Effector CD8-positive, alpha-beta T cell (primary cell): ENCODE data around the gene BARHL2.

Experiments used
- DNase-seq: peaks from one replicate; lab custom pipeline; 2025; lab: John Stamatoyannopoulos, UW
- total RNA-seq, 4 experiments: gene quantifications; one replicate each; lab custom pipeline; 2026; lab: John Stamatoyannopoulos, UW

Gene BARHL2
- total RNA-seq, result 0 reads per million in 4 experiments

GRCh38 chr1:90716552-90717355 is at the start of gene BARHL2:
Gene BARHL2 (minus strand): TSS chr1:90717302. CDS start chr1:90717195, 107 bp downstream.
- no peak for DNase-seq

- no peak for DNase-seq
These were observed 46.8 kb upstream of the BARHL2 start for GRCh38 chr1:90763930-90764329.

DNA sequence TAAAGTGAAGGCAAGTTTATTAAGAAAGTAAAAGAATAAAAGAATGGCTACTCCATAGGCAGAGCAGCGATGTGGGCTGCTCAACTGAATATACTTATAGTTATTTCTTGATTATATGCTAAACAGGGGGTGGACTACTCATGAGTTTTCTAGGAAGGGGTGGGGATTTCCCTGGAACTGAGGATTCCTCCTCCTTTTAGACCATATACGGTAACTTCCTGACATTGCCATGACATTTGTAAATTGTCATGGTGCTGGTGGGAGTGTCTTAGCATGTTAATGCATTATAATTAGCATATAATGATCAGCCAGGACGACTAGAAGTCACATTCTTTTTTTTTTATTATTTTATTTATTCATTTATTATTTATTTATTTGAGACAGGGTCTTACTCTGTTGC is 46.4 kb upstream of the BARHL2 start:
- DNase-seq, result no peak

DNA sequence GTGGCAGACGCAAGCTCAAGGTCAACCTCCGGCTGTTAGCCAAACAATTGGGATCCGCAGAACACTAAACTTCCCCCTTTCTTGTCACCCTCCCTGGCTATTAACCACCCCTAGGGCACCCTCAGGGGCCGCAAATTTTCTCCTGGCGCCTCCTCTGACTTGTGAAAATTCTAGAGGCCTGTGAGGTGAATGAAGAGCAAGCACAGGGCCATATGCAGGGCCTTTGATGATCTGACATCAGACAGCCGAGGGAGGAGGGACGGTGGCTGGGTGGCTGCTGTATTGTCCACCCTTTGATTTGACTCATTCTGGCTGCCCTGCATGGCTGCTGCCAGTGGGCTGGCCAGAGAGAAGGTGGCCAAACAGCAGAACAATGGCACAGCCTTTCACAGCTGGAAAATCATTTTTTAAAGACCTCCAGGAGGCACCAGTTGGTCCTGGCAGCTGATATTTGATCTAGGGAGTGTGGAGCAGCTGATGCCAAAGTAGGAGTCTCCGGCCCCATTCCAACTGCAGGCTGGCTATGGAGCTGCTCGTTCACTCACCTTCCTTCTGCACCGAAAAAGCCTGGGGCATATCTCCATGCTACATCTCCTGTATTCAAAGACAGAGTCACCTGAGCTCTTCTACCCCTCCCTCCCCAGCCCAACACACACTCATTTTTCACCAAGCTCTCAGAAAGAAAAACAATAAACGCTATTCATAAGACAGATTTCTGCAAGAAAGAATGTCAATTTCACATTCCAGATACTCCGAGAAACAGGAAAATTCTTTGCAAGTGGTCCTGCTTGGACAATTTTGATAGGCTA is 44.9 kb upstream of the BARHL2 start:
- DNase-seq, result no peak

- DNase-seq, result no peak
These were observed 44.1 kb upstream of the BARHL2 start for GRCh38 chr1:90761156-90761555.

DNA sequence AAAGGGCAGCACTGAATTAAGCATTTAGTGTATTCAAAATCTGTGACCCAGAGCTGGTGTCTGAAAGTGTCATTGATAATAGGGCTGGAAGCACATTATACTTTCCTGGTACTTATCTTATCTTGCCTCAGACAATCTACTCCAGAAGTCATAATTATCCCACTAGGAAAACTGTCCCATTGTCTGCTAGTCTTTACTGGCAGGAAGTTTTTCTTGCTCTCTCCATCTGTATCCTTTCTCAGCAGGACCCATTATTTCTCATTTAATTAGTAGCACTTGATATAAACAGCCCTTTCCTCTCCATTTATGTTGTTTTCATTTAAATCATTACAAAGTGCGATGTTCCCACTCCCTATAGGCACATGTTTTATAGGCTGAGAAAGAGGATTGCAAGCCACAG is 36.5 kb upstream of the BARHL2 start:
- DNase-seq, result no peak

DNA sequence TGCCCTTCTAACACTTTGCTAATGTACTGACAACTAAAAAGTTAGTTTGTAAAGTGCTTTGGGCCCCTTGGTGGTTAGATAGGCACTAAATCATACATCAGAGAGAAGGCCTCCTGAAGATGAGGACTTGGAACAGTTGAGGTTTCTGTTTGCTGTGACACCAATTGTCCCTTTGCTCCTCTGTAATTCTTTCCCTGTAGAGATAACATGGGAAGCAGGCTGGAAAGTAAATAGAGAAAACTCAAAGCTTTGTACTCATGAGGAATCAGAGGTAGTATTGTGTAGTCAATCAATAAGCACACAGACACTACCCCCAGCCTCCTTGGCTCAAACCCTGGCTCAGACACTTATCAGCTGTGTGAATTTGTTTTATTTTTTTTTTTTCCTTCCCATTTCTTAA is 31.6 kb upstream of the BARHL2 start:
- DNase-seq, result no peak

- no peak for DNase-seq
These were observed 29.8 kb upstream of the BARHL2 start for GRCh38 chr1:90746857-90747256.

- no peak for DNase-seq
These were observed 28.9 kb upstream of the BARHL2 start for GRCh38 chr1:90745972-90746371.

- no peak for DNase-seq
These were observed 15.0 kb upstream of the BARHL2 start for GRCh38 chr1:90732136-90732535.

DNA sequence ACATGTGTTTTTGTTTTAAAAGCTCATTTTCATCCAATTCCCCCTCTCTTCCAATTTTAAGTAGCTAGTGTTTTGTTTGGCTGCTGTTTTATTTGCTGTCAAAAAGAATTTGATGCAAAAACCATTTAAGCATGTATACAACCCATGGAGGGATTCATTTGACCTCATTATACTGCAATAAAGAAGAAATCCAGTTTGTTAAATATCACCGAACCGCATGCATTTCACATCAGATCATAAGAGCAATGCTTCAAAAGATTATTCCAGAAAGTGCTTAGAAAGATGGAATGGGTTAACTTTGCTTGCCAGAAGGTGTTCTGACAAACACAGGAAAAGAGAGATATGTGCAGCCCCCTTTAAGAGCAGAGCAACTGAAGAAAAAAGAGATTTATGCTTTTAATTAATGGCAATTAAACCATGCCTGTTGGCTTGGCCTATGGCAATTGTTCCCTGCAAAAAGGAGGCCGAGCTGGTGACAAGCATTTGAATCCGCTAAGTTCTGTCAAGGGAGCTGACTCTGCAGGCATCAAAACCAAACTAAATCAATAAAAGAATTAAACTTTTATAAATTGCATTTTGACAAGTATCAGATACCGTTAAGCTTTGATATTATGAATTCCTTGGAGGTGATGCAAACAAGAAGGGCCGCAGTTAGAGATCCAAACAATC is 14.4 kb upstream of the BARHL2 start:
- DNase-seq, result no peak

DNA sequence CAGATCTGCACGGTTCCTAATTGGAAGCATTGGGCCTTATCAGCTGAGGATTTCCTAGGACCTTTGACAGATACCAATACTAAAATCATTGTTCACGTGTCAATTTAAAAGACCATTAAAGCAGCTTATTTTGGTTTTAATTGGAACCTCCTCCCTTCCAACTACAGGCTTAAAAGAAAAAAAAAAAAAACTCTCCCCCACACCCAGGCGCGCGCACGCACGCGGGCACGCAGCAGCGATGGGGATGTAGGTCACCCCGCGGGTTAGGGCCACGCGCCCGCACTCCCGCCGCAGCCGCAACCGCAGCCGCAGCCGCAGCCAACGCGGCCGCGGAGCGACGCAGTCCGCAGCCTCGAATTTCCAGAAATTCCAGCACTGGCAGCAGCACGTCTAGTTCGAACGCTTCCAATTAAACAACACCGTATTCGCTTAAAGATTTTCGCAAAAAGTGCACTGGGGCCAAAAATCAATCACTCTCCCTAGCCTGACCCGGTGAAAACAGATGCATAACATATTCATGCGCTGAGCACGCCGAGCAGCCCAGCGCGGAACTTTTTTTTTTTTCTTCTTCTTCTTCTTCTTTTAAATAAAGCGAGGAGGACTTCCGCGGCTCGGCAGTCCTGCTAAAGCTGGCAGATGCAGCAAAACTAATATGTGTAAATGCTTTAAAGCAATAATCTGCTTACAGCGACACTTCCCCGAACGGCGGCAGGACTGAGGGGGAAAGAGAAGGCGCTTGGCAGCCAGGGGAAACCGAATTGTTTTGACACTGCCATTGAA is 13.3 kb upstream of the BARHL2 start:
- no peak for DNase-seq

GRCh38 chr1:90729504-90730242 is 12.6 kb upstream of the BARHL2 start:
- DNase-seq, result no peak

GRCh38 chr1:90728502-90729287 is 11.6 kb upstream of the BARHL2 start:
- DNase-seq, result no peak

DNA sequence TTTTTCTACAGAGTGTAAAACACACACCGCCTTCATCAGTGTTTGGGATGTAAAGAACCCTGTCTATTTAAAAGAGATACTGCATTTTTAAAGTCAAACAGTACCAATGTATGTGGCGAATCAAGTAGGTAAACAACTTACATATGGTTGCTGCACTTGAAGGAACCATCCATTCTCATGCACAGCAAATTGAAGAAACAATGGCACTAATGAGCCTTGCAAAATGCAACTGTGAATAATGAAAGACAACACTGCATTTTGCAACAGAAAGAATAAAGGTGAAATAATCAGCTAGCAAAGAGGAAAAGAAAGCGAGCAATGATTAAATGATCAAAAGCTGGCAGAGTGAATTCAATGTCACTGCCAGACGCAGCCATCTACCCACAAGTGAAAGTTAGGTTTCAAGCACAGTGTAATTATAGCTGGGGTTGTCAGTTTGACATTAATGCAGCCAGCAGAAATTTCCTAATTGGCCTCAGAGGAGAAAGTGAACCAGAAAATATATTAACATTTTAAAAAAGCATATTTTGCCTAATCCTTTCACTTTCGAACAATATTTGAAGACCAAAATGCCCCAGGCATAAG is 10.9 kb upstream of the BARHL2 start:
- DNase-seq, result no peak

DNA sequence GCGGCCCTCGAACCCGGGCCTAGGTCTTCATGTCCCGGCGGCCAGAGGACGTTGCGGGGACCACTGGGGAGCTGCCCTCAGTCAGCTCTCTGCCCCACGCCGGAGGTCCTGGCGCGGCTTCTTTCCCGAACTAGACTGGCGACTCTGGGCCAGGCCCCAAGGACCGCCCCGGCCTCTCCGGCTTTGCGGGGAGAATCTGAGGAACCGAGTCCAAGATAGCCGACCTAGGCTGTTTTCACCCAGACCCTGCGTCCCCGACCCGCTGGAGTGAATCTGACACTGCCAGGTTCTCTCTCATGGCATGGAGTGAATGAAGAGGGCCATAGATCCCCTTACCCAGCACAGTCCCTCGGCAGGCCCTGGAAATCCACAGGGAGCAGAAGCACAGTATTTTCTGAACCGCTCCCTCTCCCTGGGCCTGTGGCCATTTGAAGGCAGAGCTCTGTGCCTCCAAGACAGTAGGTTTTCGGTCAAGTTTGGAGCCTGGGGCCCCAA is 9.9 kb upstream of the BARHL2 start:
- no peak for DNase-seq

GRCh38 chr1:90726425-90726985 is 9.4 kb upstream of the BARHL2 start:
- no peak for DNase-seq

GRCh38 chr1:90725657-90726424 is 8.7 kb upstream of the BARHL2 start:
- DNase-seq, result no peak
